CD4-positive, alpha-beta T cell treated with Interleukin-15 for 1 hour (primary cell): ENCODE results near the gene MGA.
A peak's percentile ranks its signal among the peaks of the same experiment; 100 is the strongest.

Experiments used
- DNase-seq: peaks from one replicate; pipeline ENCODE4 v3.0.0-alpha.2; 2020

MGA gene

GRCh38 chr15:41810651-41811431 lies 150.6 kb downstream of the MGA start:
- DNase-seq = no peak

- DNase-seq = peak; percentile 74
These were observed 151.4 kb downstream of the MGA start for GRCh38 chr15:41811432-41812195.

- DNase-seq = no peak
These were observed 152.7 kb downstream of the MGA start for GRCh38 chr15:41812820-41813375.

- no peak for DNase-seq
These were observed 153.2 kb downstream of the MGA start for GRCh38 chr15:41813426-41813825.

- no peak for DNase-seq
These were observed 154.3 kb downstream of the MGA start for GRCh38 chr15:41814534-41814933.

GRCh38 chr15:41816788-41817187 lies 156.6 kb downstream of the MGA start:
- DNase-seq = no peak

GRCh38 chr15:41817327-41817726 lies 157.1 kb downstream of the MGA start:
- no peak for DNase-seq

GRCh38 chr15:41817781-41818180 lies 157.6 kb downstream of the MGA start:
- no peak for DNase-seq

GRCh38 chr15:41819455-41820050 lies 159.3 kb downstream of the MGA start:
- DNase-seq = no peak

GRCh38 chr15:41820791-41821423 lies 160.7 kb downstream of the MGA start:
- DNase-seq = no peak

- no peak for DNase-seq
These were observed 161.6 kb downstream of the MGA start for GRCh38 chr15:41821831-41822230.

GRCh38 chr15:41822471-41822870 lies 162.3 kb downstream of the MGA start:
- no peak for DNase-seq
